ENCODE data around the gene CHAF1B. TPM values are rescaled to one million over a fixed set of nuclear protein-coding genes. Genes with fewer than 3 reads are reported as not detected.

The CHAF1B gene
- total RNA-seq, 1 experiment from 2014 or later: 52.7 TPM

- Histone ChIP-seq H3K27me3 (replicated peaks; ENCODE audit: insufficient read depth, low read depth, low read length, poor library complexity) (no peaks in the 10 kb centered on the region), H3K4me3 (ENCODE audit: low read depth, low read length, poor library complexity, severe bottlenecking) (no peak overlapping the region), H3K9me3 (ENCODE audit: low read depth, low read length, poor library complexity, severe bottlenecking) (no peaks in the 10 kb centered on the region), H3K4me1 (ENCODE audit: insufficient read depth, low read length, poor library complexity, severe bottlenecking) (no peaks in the 10 kb centered on the region), H3K36me3 (ENCODE audit: insufficient read depth, low read length, poor library complexity, severe bottlenecking) (no peaks in the 10 kb centered on the region), H3K27ac (ENCODE audit: low read depth, low read length, poor library complexity, severe bottlenecking) (no peak overlapping the region)
- BruUV-seq (replicated peaks): no TSS peak
- POLR2A ChIA-PET (ENCODE audit: low non-redundant PET): no interaction called here
- intact Hi-C loops (cut with micrococcal nuclease; ENCODE audit: unreplicated experiment): no loop called here
- CTCF ChIA-PET: no interaction called here
- DNase-seq (ENCODE audit: low spot score): no peak
- TF ChIP-seq CTCF (conservative IDR thresholded peaks at IDR 0.05; ENCODE audit: low read depth, low read length) (no peak), EZH2 (IDR thresholded peaks at IDR 0.05; ENCODE audit: borderline replicate concordance, low read depth, low read length, poor library complexity, severe bottlenecking) (no peak)
Observed at GRCh38 chr21:36436829-36437744, 51.9 kb downstream of the CHAF1B start.

GRCh38 chr21:36437745-36438128, 52.5 kb downstream of the CHAF1B start:
- no peaks in the 10 kb centered on the region for H3K36me3 ChIP-seq (ENCODE audit: insufficient read depth, low read length, poor library complexity, severe bottlenecking)
- no peaks in the 10 kb centered on the region for H3K4me1 ChIP-seq (ENCODE audit: insufficient read depth, low read length, poor library complexity, severe bottlenecking)
- POLR2A ChIA-PET (ENCODE audit: low non-redundant PET): no interaction called here
- H3K27me3 ChIP-seq (replicated peaks; ENCODE audit: insufficient read depth, low read depth, low read length, poor library complexity): no peaks in the 10 kb centered on the region
- no peak overlapping the region for H3K27ac ChIP-seq (ENCODE audit: low read depth, low read length, poor library complexity, severe bottlenecking)
- intact Hi-C loops (cut with micrococcal nuclease; ENCODE audit: unreplicated experiment): no loop called here
- no TSS peak for BruUV-seq (replicated peaks)
- TF ChIP-seq EZH2 (IDR thresholded peaks at IDR 0.05; ENCODE audit: borderline replicate concordance, low read depth, low read length, poor library complexity, severe bottlenecking) (no peak), CTCF (conservative IDR thresholded peaks at IDR 0.05; ENCODE audit: low read depth, low read length) (no peak)
- CTCF ChIA-PET: no interaction called here
- no peaks in the 10 kb centered on the region for H3K9me3 ChIP-seq (ENCODE audit: low read depth, low read length, poor library complexity, severe bottlenecking)
- no peak overlapping the region for H3K4me3 ChIP-seq (ENCODE audit: low read depth, low read length, poor library complexity, severe bottlenecking)
- no peak for DNase-seq (ENCODE audit: low spot score)

GRCh38 chr21:36441715-36442114, 56.5 kb downstream of the CHAF1B start:
- CTCF ChIA-PET: no interaction called here
- no peak overlapping the region for H3K27ac ChIP-seq (ENCODE audit: low read depth, low read length, poor library complexity, severe bottlenecking)
- H3K4me3 ChIP-seq (ENCODE audit: low read depth, low read length, poor library complexity, severe bottlenecking): no peak overlapping the region
- DNase-seq (ENCODE audit: low spot score): no peak
- BruUV-seq (replicated peaks): no TSS peak
- intact Hi-C loops (cut with micrococcal nuclease; ENCODE audit: unreplicated experiment): no loop called here
- TF ChIP-seq EZH2 (IDR thresholded peaks at IDR 0.05; ENCODE audit: borderline replicate concordance, low read depth, low read length, poor library complexity, severe bottlenecking): no peak
- TF ChIP-seq CTCF (conservative IDR thresholded peaks at IDR 0.05; ENCODE audit: low read depth, low read length): no peak
- H3K27me3 ChIP-seq (replicated peaks; ENCODE audit: insufficient read depth, low read depth, low read length, poor library complexity): no peaks in the 10 kb centered on the region
- POLR2A ChIA-PET (ENCODE audit: low non-redundant PET): no interaction called here
- H3K36me3 ChIP-seq (ENCODE audit: insufficient read depth, low read length, poor library complexity, severe bottlenecking): no peaks in the 10 kb centered on the region
- no peaks in the 10 kb centered on the region for H3K9me3 ChIP-seq (ENCODE audit: low read depth, low read length, poor library complexity, severe bottlenecking)
- no peaks in the 10 kb centered on the region for H3K4me1 ChIP-seq (ENCODE audit: insufficient read depth, low read length, poor library complexity, severe bottlenecking)

Measured in A673 (cell line).